Activated CD8-positive, alpha-beta memory T cell treated with anti-CD3 and anti-CD28 coated beads for 36 hours (primary cell): ENCODE results near the gene GREM1. TPM values are rescaled to one million over a fixed set of nuclear protein-coding genes. Genes with fewer than 3 reads are reported as not detected.

Experiments used
- CTCF ChIA-PET: fragments of 350-600 bp; sonication (Branson Sonifier 250); formaldehyde crosslinking; loops from one replicate; lab custom pipeline; 2021; ENCODE audit warnings: antibody characterized with exemption; lab: Charles Lee
- POLR2A ChIA-PET: fragments of 350-600 bp; sonication (Branson Sonifier 250); formaldehyde crosslinking; loops from one replicate; lab custom pipeline; 2021; ENCODE audit warnings: antibody characterized with exemption; lab: Charles Lee
- total RNA-seq, 2 experiments: library from RNA; stranded (reverse); gene quantifications; one replicate each; pipeline ENCODE4 v1.2.3, GENCODE V29; 2021

GREM1 gene
- total RNA-seq, 2 experiments from 2014 or later = not detected

DNA sequence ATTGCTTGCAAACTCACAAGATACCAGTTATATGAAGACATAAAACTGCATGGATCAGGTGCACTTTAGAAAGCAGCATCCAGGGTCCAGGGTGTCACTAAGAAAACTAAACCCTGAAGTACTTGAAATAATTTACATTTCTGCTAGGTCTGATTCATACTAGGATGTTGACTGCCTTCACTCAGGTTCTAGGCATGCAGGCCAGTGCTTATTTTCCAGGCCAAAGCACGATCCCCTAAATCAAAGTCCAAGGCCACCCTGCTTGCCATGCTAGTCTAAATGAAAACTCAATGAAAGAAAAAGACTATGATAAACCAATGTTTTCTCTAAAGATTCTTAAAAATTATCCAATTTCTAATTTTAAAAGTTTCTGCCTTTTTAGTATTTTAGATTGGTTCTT, 49.4 kb downstream of the GREM1 start:
- POLR2A ChIA-PET = no interaction called here
- CTCF ChIA-PET = no interaction called here

DNA sequence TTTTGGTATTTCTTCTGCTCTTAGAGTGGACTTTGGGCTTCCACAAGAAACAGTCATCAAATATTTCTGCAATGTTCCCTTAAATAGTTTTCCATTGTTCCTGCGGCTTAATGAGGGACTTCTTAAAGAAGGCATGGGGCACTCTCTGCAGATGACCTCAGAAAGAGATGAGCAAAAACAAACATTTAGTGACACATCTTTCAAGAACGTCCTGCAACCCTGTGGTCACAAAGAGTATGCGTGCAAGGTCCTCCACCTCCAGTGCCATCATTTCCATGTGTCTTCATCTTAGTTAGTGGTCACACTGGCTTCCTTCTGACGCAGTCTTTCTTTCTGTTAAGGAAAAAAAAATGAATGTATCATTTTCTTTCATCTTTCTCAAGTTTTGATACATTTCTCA, 56.2 kb downstream of the GREM1 start:
- POLR2A ChIA-PET = no interaction called here
- CTCF ChIA-PET = no interaction called here

DNA sequence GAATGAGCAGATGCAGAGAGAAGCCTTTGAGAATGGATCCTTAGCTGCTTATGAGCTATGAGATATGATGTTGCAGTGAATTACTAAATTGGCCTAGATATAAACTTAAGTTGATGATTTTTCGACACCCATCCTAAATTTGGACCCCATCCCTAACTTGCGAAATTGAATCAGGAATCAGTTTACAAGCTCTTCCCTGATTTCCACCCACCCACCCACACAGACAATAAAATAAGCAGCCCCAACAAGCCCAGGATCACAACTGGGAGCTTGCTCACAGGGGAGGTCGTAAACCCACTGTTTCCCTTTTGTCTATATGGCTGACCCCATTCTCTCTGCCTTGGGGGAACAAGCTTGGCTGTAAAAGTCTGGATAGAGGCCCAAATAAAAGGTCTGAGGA, 57.3 kb downstream of the GREM1 start:
- ChIA-PET POLR2A (no interaction called here), CTCF (no interaction called here)

DNA sequence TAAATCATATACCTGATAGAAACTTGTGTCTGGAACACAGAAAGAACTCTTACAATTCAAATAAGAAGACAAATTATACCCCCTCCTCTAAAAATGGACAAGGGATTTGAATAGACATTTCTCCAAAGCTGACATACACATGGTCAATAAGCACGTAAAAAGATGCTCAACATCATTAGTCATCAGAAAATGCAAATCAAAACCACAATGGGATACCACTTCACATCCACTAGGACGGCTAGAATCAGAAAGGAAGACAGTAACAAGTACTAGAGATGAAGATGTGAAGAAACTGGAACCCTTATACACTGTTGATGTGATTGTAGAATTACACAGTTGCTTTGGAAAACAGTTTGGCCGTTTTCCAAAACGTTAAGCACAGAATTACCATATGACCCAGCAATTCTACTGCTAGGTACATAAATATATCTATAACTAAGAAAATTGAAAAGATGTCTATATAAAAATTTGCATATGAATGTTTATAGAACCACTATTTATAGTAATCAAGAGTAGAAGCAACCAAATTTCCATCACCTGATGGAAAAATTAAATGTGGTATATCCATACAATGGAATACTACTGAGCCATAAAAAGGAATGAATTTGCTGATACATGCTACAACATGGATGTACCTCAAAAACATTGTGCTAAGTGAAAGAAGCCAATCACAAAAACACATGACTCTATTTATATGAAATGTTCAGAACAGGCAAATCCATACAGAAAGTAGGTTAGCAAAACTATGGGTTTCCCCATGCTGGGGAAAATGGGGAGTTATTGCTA, 60.8 kb downstream of the GREM1 start:
- ChIA-PET POLR2A (no interaction called here), CTCF (no interaction called here)

DNA sequence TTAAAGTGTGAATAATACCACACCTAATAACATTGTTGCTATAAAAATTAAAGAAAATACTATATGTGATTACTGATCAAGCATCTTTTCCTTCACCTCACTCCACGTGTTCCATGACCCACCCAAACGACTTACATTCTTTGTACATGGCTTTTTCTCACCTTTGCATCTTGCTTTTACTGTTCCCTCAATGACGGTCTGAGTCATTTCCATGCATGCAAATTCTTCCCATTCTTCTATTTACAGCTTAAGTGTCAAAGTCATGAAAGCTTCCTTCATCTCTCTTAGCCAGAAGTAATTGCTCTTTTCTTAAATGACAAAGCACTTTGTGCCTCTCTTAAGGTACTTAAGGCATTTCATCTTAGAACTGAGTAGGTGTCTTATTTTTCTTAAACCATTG, 64.0 kb downstream of the GREM1 start:
- ChIA-PET CTCF (no interaction called here), POLR2A (no interaction called here)

DNA sequence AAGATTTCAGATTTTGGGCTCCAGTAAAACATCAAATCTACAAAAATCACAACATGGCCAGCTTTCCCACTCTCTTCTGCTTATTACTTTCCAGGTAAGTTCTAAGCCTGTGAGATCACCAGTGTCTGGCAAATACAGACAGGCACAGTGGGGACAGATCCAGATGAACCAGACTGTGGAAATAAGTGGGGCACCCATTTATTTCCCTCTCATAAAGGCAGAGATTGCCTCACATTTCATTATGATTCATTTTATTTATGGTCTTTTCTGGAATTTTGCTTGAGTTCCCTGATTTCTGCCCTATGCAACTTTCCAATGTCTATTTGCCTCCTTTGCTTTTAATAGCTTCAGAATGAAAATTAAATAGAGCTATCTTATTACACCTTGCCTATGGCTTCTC, 66.8 kb downstream of the GREM1 start:
- ChIA-PET CTCF (no interaction called here), POLR2A (no interaction called here)

DNA sequence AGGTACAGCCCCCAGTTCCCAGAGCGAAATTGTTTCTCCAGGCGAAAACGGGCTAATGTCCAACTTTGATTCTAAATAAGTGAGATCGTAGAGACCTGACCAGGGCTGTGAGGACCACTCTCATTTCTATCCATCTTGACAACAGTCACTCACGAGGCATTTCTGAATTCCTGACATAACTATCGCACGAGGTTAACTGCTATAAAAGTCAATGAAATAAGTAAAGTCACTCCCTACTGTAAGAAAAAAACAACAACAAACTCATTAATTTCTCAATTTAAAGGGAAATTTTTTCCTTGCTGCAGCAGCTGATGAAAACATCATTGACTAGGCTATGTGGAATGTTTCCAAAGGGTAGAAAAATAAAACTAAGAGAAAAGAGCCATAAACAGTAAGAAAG, 69.1 kb downstream of the GREM1 start:
- POLR2A ChIA-PET = no interaction called here

DNA sequence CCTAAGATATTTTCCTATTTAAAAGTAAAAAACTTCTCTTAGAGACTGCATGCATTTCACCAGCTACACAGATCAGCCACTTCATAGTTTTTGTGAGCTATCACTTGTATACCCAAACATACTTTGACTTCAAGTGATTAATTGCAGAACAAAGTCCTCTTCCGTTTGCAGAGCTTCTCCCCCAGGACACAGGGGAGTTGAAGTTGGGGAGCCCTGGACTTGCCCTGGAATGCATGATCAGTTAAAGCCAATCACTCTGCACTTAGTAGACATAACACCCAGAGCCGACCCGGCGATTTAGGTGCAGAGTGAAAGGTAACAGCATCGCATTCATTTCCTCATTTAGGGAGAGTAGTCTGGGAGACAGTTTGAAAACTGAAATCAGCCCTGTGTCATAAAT, 70.1 kb downstream of the GREM1 start:
- CTCF ChIA-PET = no interaction called here
- POLR2A ChIA-PET = no interaction called here

More for the DNA sequence above, 69.1 kb downstream of the GREM1 start:
- CTCF ChIA-PET = no interaction called here

DNA sequence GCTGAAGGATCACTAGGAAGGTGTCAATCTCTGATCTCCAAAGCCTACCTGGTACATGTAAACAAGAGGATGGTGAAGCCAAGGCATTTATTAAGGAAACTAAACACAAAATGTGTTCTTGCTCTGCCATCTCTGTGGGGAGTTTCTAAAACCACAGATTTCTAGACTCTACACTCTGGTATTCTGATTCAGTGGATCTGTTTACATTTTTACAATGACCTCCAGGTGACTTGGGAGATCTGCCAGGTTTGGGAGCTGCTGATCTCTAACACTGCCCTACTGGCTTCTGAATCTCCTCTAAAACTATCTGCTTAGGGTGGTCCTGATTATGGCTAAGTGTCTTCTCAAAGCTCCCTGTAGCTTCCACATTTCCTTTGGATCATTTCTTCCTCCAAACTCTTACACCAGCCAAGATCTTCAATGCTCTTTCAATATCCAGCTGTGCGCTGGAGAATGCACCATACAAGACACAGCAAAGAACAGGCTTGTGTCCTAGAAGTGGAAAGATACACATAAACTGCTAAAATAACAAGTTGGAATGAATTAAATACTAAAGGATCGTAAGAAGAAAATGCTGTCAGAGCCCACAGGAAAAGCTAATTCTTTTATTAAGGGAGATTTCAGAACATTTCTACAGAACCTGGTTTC, 72.7 kb downstream of the GREM1 start:
- CTCF ChIA-PET = no interaction called here

DNA sequence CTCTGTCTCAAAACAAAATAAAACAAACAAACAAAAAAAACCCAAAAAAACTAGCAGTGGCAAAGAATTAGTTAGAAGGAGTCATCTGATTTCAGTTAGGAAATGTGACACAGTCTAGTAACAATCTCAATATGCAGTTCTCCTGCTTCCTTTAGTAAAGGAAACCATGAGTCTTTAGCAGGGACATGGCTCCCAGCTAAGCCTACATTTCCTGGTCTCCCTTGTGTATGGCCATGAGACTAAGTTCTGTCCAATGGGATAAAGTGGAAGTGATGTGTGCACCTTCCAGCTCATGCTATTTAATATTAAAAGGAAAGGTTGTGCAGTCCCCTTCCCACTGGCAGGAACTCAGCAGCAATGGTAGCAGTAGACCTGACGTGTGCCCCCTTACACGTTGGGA, 74.6 kb downstream of the GREM1 start:
- ChIA-PET CTCF (no interaction called here), POLR2A (no interaction called here)

More for the DNA sequence above, 72.7 kb downstream of the GREM1 start:
- POLR2A ChIA-PET = no interaction called here

Other genes with a start within 250 kb of the GREM1 start
- gene GOLGA8N, start 124.5 kb upstream of the GREM1 start, total RNA-seq = 1 to 10 TPM in 1 of 2 experiments, under 1 TPM in 1; 0.65 to 1.0 TPM
- gene ARHGAP11A, start 102.5 kb upstream of the GREM1 start, total RNA-seq = 100 to 1,000 TPM; 108 to 110 TPM
- gene SCG5, start 76.3 kb upstream of the GREM1 start, total RNA-seq = under 1 TPM; 0.70 to 0.71 TPM